ENCODE data around the gene USP47.

USP47 gene

GRCh38 chr11:11845071-11845470 lies 3.3 kb downstream of the USP47 start:
- TF ChIP-seq CTCF (IDR thresholded peaks at IDR 0.05; ENCODE audit: low read depth, low read length) = no peak
- H3K4me3 ChIP-seq (ENCODE audit: low read depth, low read length) = no peak overlapping the region

- no peak overlapping the region for H3K4me3 ChIP-seq (ENCODE audit: low read depth, low read length)
- no peak for TF ChIP-seq CTCF (IDR thresholded peaks at IDR 0.05; ENCODE audit: low read depth, low read length)
Measured at GRCh38 chr11:11845551-11845950, 3.8 kb downstream of the USP47 start.

- H3K4me3 ChIP-seq (ENCODE audit: low read depth, low read length) = no peak overlapping the region
- TF ChIP-seq CTCF (IDR thresholded peaks at IDR 0.05; ENCODE audit: low read depth, low read length) = no peak
Measured at GRCh38 chr11:11847082-11847481, 5.3 kb downstream of the USP47 start.

GRCh38 chr11:11848891-11849746 lies 7.3 kb downstream of the USP47 start:
- 0 out of 2 replicates have a peak, but pooled peaks have one; percentile 18 for TF ChIP-seq CTCF (IDR thresholded peaks at IDR 0.05; ENCODE audit: low read depth, low read length)

GRCh38 chr11:11850668-11851067 lies 8.9 kb downstream of the USP47 start:
- TF ChIP-seq CTCF (IDR thresholded peaks at IDR 0.05; ENCODE audit: low read depth, low read length) = no peak

More at GRCh38 chr11:11848891-11849746, 7.3 kb downstream of the USP47 start:
- H3K4me3 ChIP-seq (ENCODE audit: low read depth, low read length) = no peak overlapping the region

GRCh38 chr11:11856638-11857037 lies 14.9 kb downstream of the USP47 start:
- H3K4me3 ChIP-seq (ENCODE audit: low read depth, low read length) = no peak overlapping the region
- no peak for TF ChIP-seq CTCF (IDR thresholded peaks at IDR 0.05; ENCODE audit: low read depth, low read length)

More at GRCh38 chr11:11850668-11851067, 8.9 kb downstream of the USP47 start:
- no peak overlapping the region for H3K4me3 ChIP-seq (ENCODE audit: low read depth, low read length)

GRCh38 chr11:11857769-11858168 lies 16.0 kb downstream of the USP47 start:
- TF ChIP-seq CTCF (IDR thresholded peaks at IDR 0.05; ENCODE audit: low read depth, low read length) = no peak
- no peak overlapping the region for H3K4me3 ChIP-seq (ENCODE audit: low read depth, low read length)

All from WI38 (cell line).